M059J (cell line): ENCODE results near the gene CD8B2. TPM values are rescaled to one million over a fixed set of nuclear protein-coding genes. Genes with fewer than 3 reads are reported as not detected.
"Not testable (repeated sequence)": the region's sequence is repeated elsewhere in the genome, so short reads cannot be mapped to it uniquely, and the experiment has no call there.

Experiments
- DNase-seq: peaks from one replicate; pipeline ENCODE4 v3.0.0-alpha.2; 2012; ENCODE audit warnings: low read depth
- total RNA-seq: library from RNA; depleted of rRNA; stranded (reverse); fragments of >200 nt; shearing (Covaris generic); gene quantifications from 2 replicates; pipeline ENCODE4 v1.2.3, GENCODE V29; 2014; rRNA removed

The CD8B2 gene
- total RNA-seq, 1 experiment from 2014 or later = not detected

- no peak for DNase-seq
These were observed 64.4 kb downstream of the CD8B2 start for GRCh38 chr2:106551417-106552130.

GRCh38 chr2:106552921-106553320, 65.8 kb downstream of the CD8B2 start:
- DNase-seq = no peak

- no peak for DNase-seq
These were observed 66.2 kb downstream of the CD8B2 start for GRCh38 chr2:106553321-106553720.

GRCh38 chr2:106554411-106554810, 67.2 kb downstream of the CD8B2 start:
- no peak for DNase-seq

- no peak for DNase-seq
These were observed 67.9 kb downstream of the CD8B2 start for GRCh38 chr2:106555053-106555452.

GRCh38 chr2:106559786-106560185, 72.6 kb downstream of the CD8B2 start:
- not testable (repeated sequence) for DNase-seq

GRCh38 chr2:106560773-106561172, 73.6 kb downstream of the CD8B2 start:
- DNase-seq = no peak

GRCh38 chr2:106561356-106561755, 74.2 kb downstream of the CD8B2 start:
- DNase-seq = no peak

- no peak for DNase-seq
These were observed 74.6 kb downstream of the CD8B2 start for GRCh38 chr2:106561803-106562202.

- DNase-seq = no peak
These were observed 75.4 kb downstream of the CD8B2 start for GRCh38 chr2:106562268-106563186.

- DNase-seq = no peak
These were observed 76.0 kb downstream of the CD8B2 start for GRCh38 chr2:106563195-106563594.

- DNase-seq = no peak
These were observed 78.4 kb downstream of the CD8B2 start for GRCh38 chr2:106565599-106565998.

GRCh38 chr2:106566050-106566449, 78.9 kb downstream of the CD8B2 start:
- DNase-seq = no peak

- DNase-seq = not testable (repeated sequence)
These were observed 79.3 kb downstream of the CD8B2 start for GRCh38 chr2:106566484-106566883.

- DNase-seq = no peak
These were observed 83.2 kb downstream of the CD8B2 start for GRCh38 chr2:106570316-106570715.

Other genes with a start within 250 kb of the CD8B2 start
- 0.02 and 0.05 TPM in 2 replicates for gene RGPD3, start 19.0 kb upstream of the CD8B2 start, total RNA-seq